Measurements from ENCODE around the gene UBTD2. TPM values are rescaled to one million over a fixed set of nuclear protein-coding genes. Genes with fewer than 3 reads are reported as not detected.

UBTD2 gene
- total RNA-seq, 1 experiment from 2014 or later: 22.6 TPM

GRCh38 chr5:172169216-172169615 lies 114.3 kb downstream of the UBTD2 start:
- DNase-seq: no peak
- intact Hi-C loops (cut with micrococcal nuclease): no loop called here
- no peak for TF ChIP-seq EZH2 (IDR thresholded peaks at IDR 0.05; ENCODE audit: low read length, unreplicated experiment)
- TF ChIP-seq EZH2phosphoT487 (IDR thresholded peaks at IDR 0.05; ENCODE audit: borderline replicate concordance, low read length): no peak
- TF ChIP-seq, protein P1, sequence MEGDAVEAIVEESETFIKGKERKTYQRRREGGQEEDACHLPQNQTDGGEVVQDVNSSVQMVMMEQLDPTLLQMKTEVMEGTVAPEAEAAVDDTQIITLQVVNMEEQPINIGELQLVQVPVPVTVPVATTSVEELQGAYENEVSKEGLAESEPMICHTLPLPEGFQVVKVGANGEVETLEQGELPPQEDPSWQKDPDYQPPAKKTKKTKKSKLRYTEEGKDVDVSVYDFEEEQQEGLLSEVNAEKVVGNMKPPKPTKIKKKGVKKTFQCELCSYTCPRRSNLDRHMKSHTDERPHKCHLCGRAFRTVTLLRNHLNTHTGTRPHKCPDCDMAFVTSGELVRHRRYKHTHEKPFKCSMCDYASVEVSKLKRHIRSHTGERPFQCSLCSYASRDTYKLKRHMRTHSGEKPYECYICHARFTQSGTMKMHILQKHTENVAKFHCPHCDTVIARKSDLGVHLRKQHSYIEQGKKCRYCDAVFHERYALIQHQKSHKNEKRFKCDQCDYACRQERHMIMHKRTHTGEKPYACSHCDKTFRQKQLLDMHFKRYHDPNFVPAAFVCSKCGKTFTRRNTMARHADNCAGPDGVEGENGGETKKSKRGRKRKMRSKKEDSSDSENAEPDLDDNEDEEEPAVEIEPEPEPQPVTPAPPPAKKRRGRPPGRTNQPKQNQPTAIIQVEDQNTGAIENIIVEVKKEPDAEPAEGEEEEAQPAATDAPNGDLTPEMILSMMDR (conservative IDR thresholded peaks at IDR 0.05; ENCODE audit: low read depth, low read length): no peak

GRCh38 chr5:172168311-172168710 lies 115.3 kb downstream of the UBTD2 start:
- Histone ChIP-seq H2AFZ (ENCODE audit: low read length) (no peak overlapping the region), H3K9me3 (ENCODE audit: low read length) (no peaks in the 10 kb centered on the region), H3K27me3 (ENCODE audit: low read length) (no peaks in the 10 kb centered on the region), H3K4me2 (ENCODE audit: low read length) (no peak overlapping the region), H3K4me1 (ENCODE audit: insufficient read depth, low read length) (peaks cover 5% of the 10 kb centered on the region), H3K36me3 (ENCODE audit: low read depth, low read length) (no peaks in the 10 kb centered on the region), H3K4me3 (ENCODE audit: low read length) (no peak overlapping the region), H3K27ac (ENCODE audit: low read length) (no peak overlapping the region), H3K9me2 (replicated peaks; ENCODE audit: low read length) (no peaks in the 10 kb centered on the region), H3K79me2 (ENCODE audit: low read length) (peaks cover 26% of the 10 kb centered on the region), H3K9ac (ENCODE audit: low read length) (no peak overlapping the region), H3F3A (ENCODE audit: low read length, unreplicated experiment) (no peaks in the 10 kb centered on the region), H4K20me1 (ENCODE audit: low read length) (peaks cover 12% of the 10 kb centered on the region; the same call in 1 of the 2 replicates)
- intact Hi-C loops (cut with micrococcal nuclease): no loop called here
- no peak for TF ChIP-seq EZH2 (IDR thresholded peaks at IDR 0.05; ENCODE audit: low read length, unreplicated experiment)
- no peak for TF ChIP-seq EZH2phosphoT487 (IDR thresholded peaks at IDR 0.05; ENCODE audit: borderline replicate concordance, low read length)
- TF ChIP-seq, protein P1 (conservative IDR thresholded peaks at IDR 0.05; ENCODE audit: low read depth, low read length): no peak
- CTCF ChIA-PET: no interaction called here
- no TSS peak for BruUV-seq (replicated peaks)
- no peak for ATAC-seq
- no peak for DNase-seq
- POLR2A ChIA-PET (ENCODE audit: unreplicated experiment): no interaction called here

More at GRCh38 chr5:172169216-172169615, 114.3 kb downstream of the UBTD2 start:
- Histone ChIP-seq H3K4me2 (ENCODE audit: low read length) (no peak overlapping the region), H2AFZ (ENCODE audit: low read length) (no peak overlapping the region), H3K4me3 (ENCODE audit: low read length) (no peak overlapping the region), H3K9me2 (replicated peaks; ENCODE audit: low read length) (no peaks in the 10 kb centered on the region), H3K27me3 (ENCODE audit: low read length) (no peaks in the 10 kb centered on the region), H3K27ac (ENCODE audit: low read length) (no peak overlapping the region), H3F3A (ENCODE audit: low read length, unreplicated experiment) (no peaks in the 10 kb centered on the region), H3K4me1 (ENCODE audit: insufficient read depth, low read length) (peaks cover 13% of the 10 kb centered on the region), H4K20me1 (ENCODE audit: low read length) (peaks cover 11% of the 10 kb centered on the region; the same call in 1 of the 2 replicates), H3K9me3 (ENCODE audit: low read length) (no peaks in the 10 kb centered on the region), H3K36me3 (ENCODE audit: low read depth, low read length) (no peaks in the 10 kb centered on the region), H3K79me2 (ENCODE audit: low read length) (peaks cover 24% of the 10 kb centered on the region), H3K9ac (ENCODE audit: low read length) (no peak overlapping the region)
- BruUV-seq (replicated peaks): no TSS peak
- ATAC-seq: no peak
- CTCF ChIA-PET: no interaction called here
- POLR2A ChIA-PET (ENCODE audit: unreplicated experiment): no interaction called here

GRCh38 chr5:172167895-172168294 lies 115.7 kb downstream of the UBTD2 start:
- intact Hi-C loops (cut with micrococcal nuclease): no loop called here
- DNase-seq (no peak), ATAC-seq (no peak)
- no peak overlapping the region for H3K27ac ChIP-seq (ENCODE audit: low read length)
- no peak for TF ChIP-seq EZH2phosphoT487 (IDR thresholded peaks at IDR 0.05; ENCODE audit: borderline replicate concordance, low read length)
- TF ChIP-seq EZH2 (IDR thresholded peaks at IDR 0.05; ENCODE audit: low read length, unreplicated experiment): no peak
- TF ChIP-seq, protein P1 (conservative IDR thresholded peaks at IDR 0.05; ENCODE audit: low read depth, low read length): no peak
- no peaks in the 10 kb centered on the region for H3K9me2 ChIP-seq (replicated peaks; ENCODE audit: low read length)
- no peak overlapping the region for H2AFZ ChIP-seq (ENCODE audit: low read length)
- peaks cover 23% of the 10 kb centered on the region for H3K79me2 ChIP-seq (ENCODE audit: low read length)
- no TSS peak for BruUV-seq (replicated peaks)
- H3K27me3 ChIP-seq (ENCODE audit: low read length): no peaks in the 10 kb centered on the region
- POLR2A ChIA-PET (ENCODE audit: unreplicated experiment): no interaction called here
- H3K4me3 ChIP-seq (ENCODE audit: low read length): no peak overlapping the region
- H4K20me1 ChIP-seq (ENCODE audit: low read length): peaks cover 12% of the 10 kb centered on the region; the same call in 1 of the 2 replicates
- no peaks in the 10 kb centered on the region for H3K9me3 ChIP-seq (ENCODE audit: low read length)
- CTCF ChIA-PET: no interaction called here
- no peak overlapping the region for H3K4me2 ChIP-seq (ENCODE audit: low read length)
- no peaks in the 10 kb centered on the region for H3F3A ChIP-seq (ENCODE audit: low read length, unreplicated experiment)
- no peak overlapping the region for H3K9ac ChIP-seq (ENCODE audit: low read length)
- H3K36me3 ChIP-seq (ENCODE audit: low read depth, low read length): no peaks in the 10 kb centered on the region
- peaks cover 1% of the 10 kb centered on the region for H3K4me1 ChIP-seq (ENCODE audit: insufficient read depth, low read length)

Measured in PC-3 (cell line).